Measurements from ENCODE around the gene CIB4.

GRCh38 chr2:26616706-26617587, 24.2 kb downstream of the CIB4 start:
- no peak for TF ChIP-seq CTCF (IDR thresholded peaks at IDR 0.05)
- TF ChIP-seq ZNF425 (CRISPR knock-in tag; conservative IDR thresholded peaks at IDR 0.05), result no peak
- no peak for TF ChIP-seq ATF2 (CRISPR knock-in tag; IDR thresholded peaks at IDR 0.05; ENCODE audit: borderline replicate concordance, low read depth)
- no peak for TF ChIP-seq ZNF232 (CRISPR knock-in tag; IDR thresholded peaks at IDR 0.05)
- no peak for TF ChIP-seq ETV6 (CRISPR knock-in tag; IDR thresholded peaks at IDR 0.05)
- no peak for TF ChIP-seq RELA (CRISPR knock-in tag; IDR thresholded peaks at IDR 0.05; ENCODE audit: borderline replicate concordance)
- TF ChIP-seq ATF3 (CRISPR knock-in tag; conservative IDR thresholded peaks at IDR 0.05), result no peak
- no peak for TF ChIP-seq JUN (CRISPR knock-in tag; IDR thresholded peaks at IDR 0.05)

All from WTC11 (cell line).